HG03457 (cell line): ENCODE results near the gene PSMD4.

Experiments used
- ATAC-seq: cut with Tn5 transposase; IDR thresholded peaks from one replicate; pipeline ENCODE4 v1.9.1; 2021; ENCODE audit warnings: moderate number of reproducible peaks; ENCODE audit not compliant: unreplicated experiment

PSMD4 gene

GRCh38 chr1:151293093-151293492 is 38.6 kb downstream of the PSMD4 start:
- ATAC-seq: no peak

GRCh38 chr1:151294742-151295462 is 40.4 kb downstream of the PSMD4 start:
- no peak for ATAC-seq

DNA sequence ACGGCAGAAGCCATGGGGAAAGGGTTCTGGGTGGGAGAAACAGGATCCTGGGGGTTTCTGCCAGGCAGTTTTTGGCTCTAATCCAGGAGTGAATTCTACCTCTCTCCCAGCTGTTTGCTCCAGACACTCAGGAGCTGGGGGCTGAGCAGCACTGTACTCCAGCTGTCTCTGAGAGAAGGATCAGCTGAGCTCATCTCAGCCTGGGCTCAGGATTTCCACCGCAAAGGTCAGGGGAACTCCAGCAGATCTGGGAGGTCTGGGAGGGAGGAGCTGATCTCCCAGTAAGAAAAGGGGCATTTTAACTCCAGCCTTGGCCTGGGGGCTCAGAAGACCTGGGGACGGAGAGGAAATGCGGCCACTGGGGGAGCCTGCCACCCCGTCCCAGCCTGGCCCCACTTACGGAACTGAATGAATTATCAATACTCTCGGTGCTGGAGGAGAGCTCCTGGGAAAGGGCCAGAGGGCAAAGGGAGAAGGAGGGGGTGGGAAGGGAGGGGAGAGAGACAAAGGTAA is 55.3 kb downstream of the PSMD4 start:
- no peak for ATAC-seq

DNA sequence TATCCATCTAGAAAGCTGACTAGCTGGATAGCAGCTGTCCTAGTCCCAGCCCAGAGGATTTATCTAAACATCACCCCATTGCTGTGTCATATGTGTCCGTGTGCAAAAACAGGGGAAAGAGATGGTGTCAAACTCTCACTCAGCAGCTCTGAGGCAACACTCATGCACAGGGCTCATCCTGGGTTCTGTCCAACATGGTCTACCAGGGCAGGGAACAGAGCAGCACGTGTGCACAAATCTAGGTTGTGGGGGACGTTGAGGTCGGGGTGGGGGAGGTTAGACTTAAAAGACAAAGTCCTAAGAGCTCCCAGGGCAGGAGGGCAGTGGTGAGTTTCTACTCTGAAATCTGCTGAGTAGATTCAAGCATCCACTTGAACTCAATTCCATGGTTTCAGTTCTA is 56.5 kb downstream of the PSMD4 start:
- no peak for ATAC-seq

DNA sequence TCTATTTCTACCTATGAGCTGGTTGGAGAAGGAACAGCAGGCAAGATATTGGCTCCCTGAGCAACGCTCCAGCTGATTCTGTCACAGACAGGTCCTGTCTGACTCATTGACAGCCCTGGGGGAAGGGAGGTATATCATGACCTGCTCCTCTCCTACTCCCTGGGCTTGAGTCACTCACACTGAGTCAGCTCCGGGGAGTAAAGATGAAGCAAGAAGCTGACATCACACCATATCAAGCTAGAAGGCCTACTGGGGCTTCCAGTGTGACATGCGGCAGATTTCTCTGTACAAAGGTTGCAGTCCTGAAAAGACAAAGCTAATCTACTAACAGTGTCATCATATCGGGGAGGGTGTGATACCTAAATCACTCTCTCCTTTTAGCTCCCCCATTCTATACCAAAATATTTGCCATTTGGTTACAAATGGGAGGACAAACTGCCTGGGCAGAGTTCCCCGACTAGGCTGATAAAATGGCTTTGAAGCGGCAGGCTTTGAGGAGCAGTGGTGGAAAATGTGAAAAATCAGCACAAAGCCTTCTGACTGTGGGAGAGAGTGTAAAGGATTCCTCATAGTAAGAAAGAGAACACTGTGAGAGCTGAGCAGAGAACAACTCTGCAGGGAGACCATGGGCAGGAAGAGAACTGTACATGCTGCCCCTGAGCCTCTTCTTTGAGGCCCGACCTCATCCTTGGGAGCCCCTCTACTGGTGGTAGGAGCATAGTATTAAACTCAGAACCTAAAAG is 57.2 kb downstream of the PSMD4 start:
- ATAC-seq: no peak

- ATAC-seq: no peak
These were observed 57.9 kb downstream of the PSMD4 start for GRCh38 chr1:151312411-151312810.

DNA sequence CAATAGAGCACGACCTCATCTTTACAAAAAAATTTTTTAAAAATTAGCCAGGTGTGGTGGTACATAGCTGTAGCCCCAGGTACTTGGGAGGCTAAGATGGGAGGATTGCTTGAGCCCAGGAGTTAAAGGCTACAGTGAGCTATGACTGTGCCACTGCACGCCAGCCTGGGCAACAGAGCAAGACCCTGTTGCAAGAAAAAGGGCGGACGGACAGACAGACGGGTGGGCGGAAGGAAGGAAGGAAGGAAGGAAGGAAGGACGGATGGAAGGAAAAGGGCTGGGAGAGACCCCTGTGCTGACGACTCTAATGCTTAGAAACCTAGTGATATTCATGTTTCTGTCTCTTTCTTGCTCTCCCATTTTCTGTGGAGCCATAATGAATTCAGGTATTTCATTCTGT is 58.3 kb downstream of the PSMD4 start:
- no peak for ATAC-seq

DNA sequence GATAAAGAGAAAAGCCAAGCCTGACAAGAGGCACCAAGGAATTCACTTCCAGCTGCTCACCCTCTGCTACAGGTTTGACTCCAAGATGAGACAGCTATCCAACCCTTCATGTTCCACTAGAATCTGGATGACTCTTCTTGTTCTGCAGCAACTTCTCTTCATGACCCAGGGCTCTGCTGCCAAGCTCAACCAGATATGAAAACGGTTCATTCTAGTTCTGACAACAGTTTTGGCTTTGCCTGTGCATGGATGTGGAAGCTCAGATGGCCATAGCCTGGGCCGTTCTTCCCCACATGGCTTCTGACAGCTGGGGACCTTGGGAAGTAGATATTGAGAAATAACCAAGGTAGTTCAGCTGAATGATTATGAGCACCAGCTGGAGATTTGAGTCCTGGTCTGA is 59.0 kb downstream of the PSMD4 start:
- no peak for ATAC-seq

DNA sequence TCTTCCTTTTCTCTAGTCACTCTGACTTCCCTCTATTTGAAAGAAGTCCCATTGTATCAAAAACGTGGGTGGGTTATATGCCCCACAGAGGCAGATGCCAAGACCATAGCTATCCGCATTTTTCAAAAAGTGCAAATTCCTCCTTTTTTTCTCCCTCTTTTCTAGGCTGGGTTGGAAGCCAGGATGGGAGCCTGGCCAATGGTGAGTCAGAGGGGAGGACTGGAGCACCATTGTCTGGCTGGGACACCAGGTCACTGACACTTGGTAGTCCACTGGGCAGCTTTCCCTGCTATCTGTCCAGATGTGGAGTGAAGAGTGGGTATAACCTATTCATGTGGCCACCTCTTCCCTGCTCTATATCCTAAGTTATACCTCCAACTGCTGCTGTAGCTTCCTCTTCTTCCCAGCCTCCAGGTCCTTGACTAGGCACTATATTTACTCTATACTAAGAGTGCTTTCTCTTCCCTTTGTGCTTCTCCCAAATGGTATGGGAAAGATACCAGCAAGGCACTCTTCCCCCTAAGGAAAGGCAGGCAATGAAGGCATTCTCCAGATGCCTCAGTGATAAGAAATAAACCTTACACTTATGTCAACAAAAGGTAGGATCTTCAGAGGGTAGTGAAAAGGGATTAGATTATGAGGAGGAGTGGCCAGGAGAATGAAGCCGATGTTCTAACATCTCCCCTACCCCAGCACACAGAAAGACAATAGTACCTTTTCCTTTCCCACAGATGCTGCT is 59.8 kb downstream of the PSMD4 start:
- no peak for ATAC-seq

DNA sequence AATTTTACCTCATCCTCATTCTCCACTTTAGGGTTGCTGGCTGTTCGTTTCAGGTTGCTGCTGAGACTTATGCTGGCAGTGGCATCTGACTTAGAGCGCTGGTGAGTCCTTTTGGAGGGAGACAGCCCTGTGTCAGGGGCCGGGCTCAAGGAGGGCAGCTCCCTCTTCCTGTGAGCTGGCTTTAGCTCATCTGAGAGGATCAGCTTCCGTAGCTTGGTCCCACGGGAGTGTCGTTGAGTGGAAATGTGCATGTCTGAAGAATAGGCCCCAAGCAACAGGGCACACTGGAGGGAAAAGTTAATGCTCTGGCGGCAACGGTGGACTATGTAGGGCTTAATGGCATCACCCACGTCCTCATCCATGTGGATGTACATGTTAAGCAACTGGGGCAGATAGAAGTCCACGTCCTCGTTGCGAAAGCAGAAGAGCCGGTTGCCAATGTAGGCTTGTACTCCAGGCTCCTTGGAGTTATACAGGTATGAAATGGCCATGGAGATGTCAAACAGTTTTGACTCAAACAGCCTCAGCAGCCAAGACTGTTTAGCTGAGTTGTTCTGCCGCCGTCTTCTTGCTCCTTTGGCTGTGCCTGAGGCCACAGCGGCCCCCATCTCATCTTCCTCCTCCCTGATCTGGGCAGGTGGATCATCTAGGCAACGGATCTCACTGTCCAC is 61.2 kb downstream of the PSMD4 start:
- no peak for ATAC-seq
